Tibial artery (tissue), 4 donors: ENCODE results near the gene PRG2.

Source experiments
- DNase-seq, 2 donors: peaks; one replicate each; pipeline ENCODE4 v3.0.0-alpha.2; 2019
- H3K27ac ChIP-seq, 2 donors: fragments of 200-600 bp; sonication (generic) in 1 of 2; 1 replicate in 1 of 2; 2 replicates in 1 of 2; pipeline ENCODE4 v1.5.1; 2018 to 2019; ENCODE audit warnings: mild to moderate bottlenecking in 1 of 2
- H3K27me3 ChIP-seq, 2 donors: fragments of 200-600 bp; sonication (generic) in 1 of 2; one replicate each; pipeline versions ENCODE4 v1.5.1 to v1.6.0; 2016 to 2019
- H3K36me3 ChIP-seq, 3 donors: fragments of 200-600 bp; sonication (generic) in 2 of 3; one replicate each; pipeline ENCODE4 v1.5.1; 2016 to 2019; ENCODE audit warnings: mild to moderate bottlenecking in 2 of 3
- H3K4me1 ChIP-seq, 4 donors: fragments of 200-600 bp; sonication (generic) in 2 of 4; 1 replicate in 3 of 4; 2 replicates in 1 of 4; pipeline ENCODE4 v1.5.1; 2016 to 2019
- H3K4me3 ChIP-seq, 2 donors: fragments of 200-600 bp; sonication (generic) in 1 of 2; 1 replicate in 1 of 2; 2 replicates in 1 of 2; pipeline ENCODE4 v1.5.1; 2018 to 2019; ENCODE audit warnings: mild to moderate bottlenecking in 2 of 2
- H3K9me3 ChIP-seq, 3 donors: fragments of 200-600 bp; sonication (generic) in 1 of 3; one replicate each; pipeline ENCODE4 v1.5.1; 2016 to 2019
- CTCF ChIP-seq, 2 experiments: fragments of 200-600 bp in 1 of 2; fragments of 450-650 bp in 1 of 2; IDR thresholded peaks; one replicate each; pipeline ENCODE4 v1.5.1; 2017 to 2019; ENCODE audit warnings: antibody characterized with exemption in 2 of 2, mild to moderate bottlenecking in 1 of 2, moderate library complexity in 1 of 2
- intact Hi-C: fragments of 100-400 bp; cut with DNase I; formaldehyde crosslinking; loops from one replicate; pipeline ENCODE4 v1.15.0; 2023; ENCODE audit warnings: low total_unique reads

PRG2 gene

GRCh38 chr11:57424137-57424791 lies 33.8 kb upstream of the PRG2 start:
- Histone ChIP-seq H3K4me1 (peaks cover 0 to 51% (median 44%) of the 10 kb centered on the region in 4 donors), H3K4me3 (peak overlapping the region in 1 of 2 donors; percentile 57), H3K9me3 (no peaks in the 10 kb centered on the region), H3K27me3 (no peaks in the 10 kb centered on the region), H3K27ac (peak overlapping the region; percentile 87 to 90), H3K36me3 (peaks cover 13 to 50% (median 41%) of the 10 kb centered on the region in 3 donors)
- DNase-seq, result no peak
- TF ChIP-seq CTCF (IDR thresholded peaks at IDR 0.05), result no peak
- intact Hi-C loops, result no loop called here

DNA sequence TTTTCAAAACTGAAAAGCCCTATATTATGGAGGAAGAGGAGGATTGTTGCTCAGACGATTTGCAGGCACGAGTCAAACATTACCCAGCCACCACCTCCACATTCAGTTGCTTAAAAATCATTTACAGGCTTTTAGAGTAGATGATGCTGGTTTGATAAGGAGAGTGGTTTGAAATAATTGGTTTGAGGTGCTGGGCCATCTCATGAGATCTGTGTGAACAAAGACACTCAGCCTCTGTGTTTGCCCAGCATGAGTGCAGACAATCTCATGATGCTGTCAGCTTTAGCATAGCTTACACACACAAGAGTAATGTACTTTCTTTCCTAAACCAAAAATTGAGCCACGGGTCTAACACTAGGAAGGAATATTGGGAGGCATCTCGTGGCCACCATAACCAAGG lies 32.2 kb upstream of the PRG2 start:
- no peaks in the 10 kb centered on the region for H3K9me3 ChIP-seq
- H3K4me3 ChIP-seq, result no peak overlapping the region
- DNase-seq, result no peak
- peaks cover 23 to 66% (median 51%) of the 10 kb centered on the region in 3 donors for H3K36me3 ChIP-seq
- H3K27ac ChIP-seq, result no peak overlapping the region
- no peak for TF ChIP-seq CTCF (IDR thresholded peaks at IDR 0.05)
- intact Hi-C loops, result no loop called here
- peaks cover 0 to 43% (median 36%) of the 10 kb centered on the region in 4 donors for H3K4me1 ChIP-seq
- H3K27me3 ChIP-seq, result no peaks in the 10 kb centered on the region

DNA sequence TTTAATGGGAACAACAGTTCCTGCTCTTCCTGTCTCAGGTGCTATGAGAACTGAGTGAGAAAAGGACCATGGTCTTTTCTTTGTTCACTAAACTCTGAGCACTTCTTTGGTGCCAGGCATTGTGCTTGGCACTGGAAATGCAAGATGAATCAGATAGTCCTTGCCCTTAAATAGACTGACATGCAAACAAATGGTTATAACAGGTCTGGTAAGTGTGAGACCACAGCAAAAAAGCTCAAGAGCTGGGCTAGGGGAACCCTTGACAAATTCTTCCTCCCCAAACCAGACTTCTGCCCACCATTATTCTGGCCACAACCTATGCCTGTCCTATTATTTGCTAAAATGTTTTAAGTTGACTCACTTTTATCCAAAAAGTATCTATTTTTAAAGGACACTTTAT lies 31.4 kb upstream of the PRG2 start:
- Histone ChIP-seq H3K27me3 (no peaks in the 10 kb centered on the region), H3K36me3 (peaks cover 27 to 75% (median 59%) of the 10 kb centered on the region in 3 donors), H3K27ac (no peak overlapping the region), H3K4me3 (no peak overlapping the region), H3K4me1 (peaks cover 0 to 43% (median 35%) of the 10 kb centered on the region in 4 donors), H3K9me3 (no peaks in the 10 kb centered on the region)
- intact Hi-C loops, result no loop called here
- DNase-seq, result no peak
- no peak for TF ChIP-seq CTCF (IDR thresholded peaks at IDR 0.05)

DNA sequence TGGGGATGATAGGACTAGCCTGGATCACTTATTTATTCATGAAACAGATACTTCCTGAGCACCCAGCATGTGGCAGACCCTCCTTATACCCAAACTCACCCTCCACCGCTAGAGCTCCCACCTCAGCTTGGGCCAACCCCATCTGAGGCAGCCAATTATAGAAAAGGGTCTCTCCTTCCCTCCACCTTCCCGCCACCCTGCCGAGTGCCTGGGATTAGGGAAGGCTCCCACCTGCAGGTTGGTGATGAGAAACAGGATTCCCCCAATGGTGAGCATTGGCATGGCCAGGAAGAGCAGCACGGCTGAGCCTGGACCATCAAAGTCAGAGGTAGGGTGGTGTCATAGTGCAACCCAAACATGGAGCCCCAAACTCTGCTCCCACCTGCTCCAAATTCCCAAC lies 30.6 kb upstream of the PRG2 start:
- Histone ChIP-seq H3K36me3 (peaks cover 34 to 82% (median 67%) of the 10 kb centered on the region in 3 donors), H3K27ac (no peak overlapping the region), H3K4me1 (peaks cover 0 to 38% (median 29%) of the 10 kb centered on the region in 4 donors), H3K9me3 (no peaks in the 10 kb centered on the region), H3K27me3 (no peaks in the 10 kb centered on the region), H3K4me3 (no peak overlapping the region)
- DNase-seq, result no peak
- intact Hi-C loops, result no loop called here
- no peak for TF ChIP-seq CTCF (IDR thresholded peaks at IDR 0.05)

- no peaks in the 10 kb centered on the region for H3K9me3 ChIP-seq
- no peak overlapping the region for H3K4me3 ChIP-seq
- no peaks in the 10 kb centered on the region for H3K27me3 ChIP-seq
- intact Hi-C loops, result no loop called here
- no peak overlapping the region for H3K27ac ChIP-seq
- no peak for TF ChIP-seq CTCF (IDR thresholded peaks at IDR 0.05)
- peaks cover 0 to 19% (median 10%) of the 10 kb centered on the region in 4 donors for H3K4me1 ChIP-seq
- DNase-seq, result no peak
- peaks cover 50 to 99% (median 84%) of the 10 kb centered on the region in 3 donors for H3K36me3 ChIP-seq
Observed at GRCh38 chr11:57419146-57419545, 28.7 kb upstream of the PRG2 start.
